Fibroblast of villous mesenchyme (primary cell): ENCODE measurements around the gene UBA6. TPM values are rescaled to one million over a fixed set of nuclear protein-coding genes. Genes with fewer than 3 reads are reported as not detected.

ENCODE experiments used
- DNase-seq: peaks from one replicate; pipeline ENCODE4 v3.0.0-alpha.2; 2010; ENCODE audit warnings: low read depth
- H3K4me3 ChIP-seq: 2 replicates; pipeline ENCODE4 v1.5.1; 2011; ENCODE audit warnings: low read depth, mild to moderate bottlenecking, low read length
- total RNA-seq: library from RNA; depleted of rRNA; stranded (reverse); fragments of >200 nt; gene quantifications from 2 replicates; pipeline ENCODE4 v1.2.3, GENCODE V29; 2012
- TF ChIP-seq, protein P1 (sequence below): IDR thresholded peaks from 2 replicates; pipeline ENCODE4 v1.5.1; 2012; ENCODE audit warnings: low read depth, mild to moderate bottlenecking, low read length; ENCODE audit not compliant: insufficient read depth

UBA6 gene
- total RNA-seq, 1 donor, result 88.1 TPM

GRCh38 chr4:67576059-67576466, 124.9 kb downstream of the UBA6 start:
- no peak overlapping the region for H3K4me3 ChIP-seq
- DNase-seq, result no peak
- TF ChIP-seq, protein P1, sequence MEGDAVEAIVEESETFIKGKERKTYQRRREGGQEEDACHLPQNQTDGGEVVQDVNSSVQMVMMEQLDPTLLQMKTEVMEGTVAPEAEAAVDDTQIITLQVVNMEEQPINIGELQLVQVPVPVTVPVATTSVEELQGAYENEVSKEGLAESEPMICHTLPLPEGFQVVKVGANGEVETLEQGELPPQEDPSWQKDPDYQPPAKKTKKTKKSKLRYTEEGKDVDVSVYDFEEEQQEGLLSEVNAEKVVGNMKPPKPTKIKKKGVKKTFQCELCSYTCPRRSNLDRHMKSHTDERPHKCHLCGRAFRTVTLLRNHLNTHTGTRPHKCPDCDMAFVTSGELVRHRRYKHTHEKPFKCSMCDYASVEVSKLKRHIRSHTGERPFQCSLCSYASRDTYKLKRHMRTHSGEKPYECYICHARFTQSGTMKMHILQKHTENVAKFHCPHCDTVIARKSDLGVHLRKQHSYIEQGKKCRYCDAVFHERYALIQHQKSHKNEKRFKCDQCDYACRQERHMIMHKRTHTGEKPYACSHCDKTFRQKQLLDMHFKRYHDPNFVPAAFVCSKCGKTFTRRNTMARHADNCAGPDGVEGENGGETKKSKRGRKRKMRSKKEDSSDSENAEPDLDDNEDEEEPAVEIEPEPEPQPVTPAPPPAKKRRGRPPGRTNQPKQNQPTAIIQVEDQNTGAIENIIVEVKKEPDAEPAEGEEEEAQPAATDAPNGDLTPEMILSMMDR, result no peak

DNA sequence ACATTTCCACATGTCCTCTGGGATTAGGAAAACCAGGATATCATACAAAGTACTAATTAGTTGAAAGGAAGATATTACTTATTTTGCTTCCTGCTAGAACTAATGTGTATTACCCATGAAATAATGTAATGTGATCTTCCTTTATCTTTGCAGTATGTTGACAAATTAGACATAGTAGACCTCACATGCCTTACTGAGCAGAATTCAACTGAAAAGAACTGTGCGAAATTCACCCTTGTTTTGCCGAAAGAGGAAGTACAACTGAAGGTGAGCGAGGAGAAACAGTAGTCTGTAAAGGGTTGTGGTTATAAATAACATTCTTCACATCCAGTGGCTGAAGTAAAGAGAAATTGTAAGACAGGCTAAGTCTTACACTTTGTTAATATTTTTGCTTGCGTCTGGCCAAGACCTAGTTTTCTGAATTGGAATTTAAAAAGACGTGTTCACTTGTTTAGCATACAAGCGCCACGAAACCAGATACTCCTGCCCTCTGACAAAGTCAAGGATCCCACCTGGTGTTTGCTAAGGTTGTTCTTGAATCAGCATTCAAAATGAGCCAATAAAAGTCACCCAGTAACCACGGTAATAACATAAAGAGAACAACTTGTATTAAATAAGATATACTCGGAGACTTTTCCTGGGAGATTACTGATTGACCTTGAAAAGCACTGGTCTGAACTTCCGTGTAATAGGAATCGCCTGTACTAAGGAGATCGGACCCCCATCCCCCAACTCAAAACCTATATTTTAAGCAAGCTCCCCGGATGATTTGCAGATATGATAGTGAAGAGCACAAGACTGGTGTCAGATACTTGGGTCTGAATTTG, 125.5 kb downstream of the UBA6 start:
- no peak overlapping the region for H3K4me3 ChIP-seq
- TF ChIP-seq, protein P1, result no peak
- no peak for DNase-seq

- H3K4me3 ChIP-seq, result no peak overlapping the region
- DNase-seq, result no peak
- TF ChIP-seq, protein P1, result no peak
Observed at GRCh38 chr4:67573193-67573592, 127.8 kb downstream of the UBA6 start.

DNA sequence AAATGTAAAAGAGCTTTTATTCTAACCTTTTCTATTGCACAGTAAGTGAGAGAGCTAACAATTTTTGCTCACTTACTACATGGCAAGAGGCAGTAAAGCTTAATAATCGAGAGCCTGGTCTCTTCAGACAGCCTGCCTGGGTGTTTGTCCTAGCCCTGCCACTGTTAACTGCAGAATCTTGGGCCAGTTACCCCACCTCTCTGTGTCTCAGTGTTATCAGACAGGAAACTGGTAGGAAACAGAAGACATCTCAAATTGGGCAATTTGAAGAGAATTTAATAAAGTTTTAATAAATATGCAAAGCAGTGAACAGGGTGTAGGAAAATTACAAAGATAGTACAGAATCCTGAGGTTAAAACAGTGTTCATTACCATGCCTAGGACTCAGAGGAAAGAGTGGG, 129.0 kb downstream of the UBA6 start:
- DNase-seq, result no peak
- TF ChIP-seq, protein P1, result no peak
- no peak overlapping the region for H3K4me3 ChIP-seq

DNA sequence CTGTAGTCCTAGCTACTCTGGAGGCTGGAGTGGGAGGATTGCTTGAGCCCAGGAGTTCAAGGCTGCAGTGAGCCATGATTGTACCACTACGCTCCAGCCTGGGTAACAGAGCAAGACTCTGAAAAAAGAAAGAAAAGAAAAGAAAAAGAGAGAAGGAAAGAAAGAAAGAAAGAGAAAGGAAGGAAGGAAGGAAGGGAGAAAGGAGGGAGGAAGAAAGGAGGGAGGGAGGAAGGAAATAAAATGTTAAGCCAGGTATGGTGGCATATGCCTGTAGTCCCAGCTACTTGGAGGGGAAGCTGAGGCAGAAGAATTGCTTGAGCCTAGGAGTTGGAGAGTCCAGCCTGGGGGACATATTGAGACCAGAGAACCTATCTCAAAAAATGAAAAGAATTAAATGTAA, 130.4 kb downstream of the UBA6 start:
- TF ChIP-seq, protein P1, result no peak
- DNase-seq, result no peak
- H3K4me3 ChIP-seq, result no peak overlapping the region

GRCh38 chr4:67568820-67569219, 132.1 kb downstream of the UBA6 start:
- H3K4me3 ChIP-seq, result no peak overlapping the region
- no peak for DNase-seq
- TF ChIP-seq, protein P1, result no peak

GRCh38 chr4:67566335-67566734, 134.6 kb downstream of the UBA6 start:
- TF ChIP-seq, protein P1, result no peak
- no peak overlapping the region for H3K4me3 ChIP-seq
- no peak for DNase-seq
